ENCODE results near the gene NOL7. TPM values are rescaled to one million over a fixed set of nuclear protein-coding genes. Genes with fewer than 3 reads are reported as not detected.
A peak's percentile ranks its signal among the peaks of the same experiment; 100 is the strongest.

The NOL7 gene
- total and polyA plus RNA-seq, 2 of the 13 experiments (the other 11 are each of a cell fraction or from before 2014, with no cell fraction given), result 37.8 to 186 TPM

DNA sequence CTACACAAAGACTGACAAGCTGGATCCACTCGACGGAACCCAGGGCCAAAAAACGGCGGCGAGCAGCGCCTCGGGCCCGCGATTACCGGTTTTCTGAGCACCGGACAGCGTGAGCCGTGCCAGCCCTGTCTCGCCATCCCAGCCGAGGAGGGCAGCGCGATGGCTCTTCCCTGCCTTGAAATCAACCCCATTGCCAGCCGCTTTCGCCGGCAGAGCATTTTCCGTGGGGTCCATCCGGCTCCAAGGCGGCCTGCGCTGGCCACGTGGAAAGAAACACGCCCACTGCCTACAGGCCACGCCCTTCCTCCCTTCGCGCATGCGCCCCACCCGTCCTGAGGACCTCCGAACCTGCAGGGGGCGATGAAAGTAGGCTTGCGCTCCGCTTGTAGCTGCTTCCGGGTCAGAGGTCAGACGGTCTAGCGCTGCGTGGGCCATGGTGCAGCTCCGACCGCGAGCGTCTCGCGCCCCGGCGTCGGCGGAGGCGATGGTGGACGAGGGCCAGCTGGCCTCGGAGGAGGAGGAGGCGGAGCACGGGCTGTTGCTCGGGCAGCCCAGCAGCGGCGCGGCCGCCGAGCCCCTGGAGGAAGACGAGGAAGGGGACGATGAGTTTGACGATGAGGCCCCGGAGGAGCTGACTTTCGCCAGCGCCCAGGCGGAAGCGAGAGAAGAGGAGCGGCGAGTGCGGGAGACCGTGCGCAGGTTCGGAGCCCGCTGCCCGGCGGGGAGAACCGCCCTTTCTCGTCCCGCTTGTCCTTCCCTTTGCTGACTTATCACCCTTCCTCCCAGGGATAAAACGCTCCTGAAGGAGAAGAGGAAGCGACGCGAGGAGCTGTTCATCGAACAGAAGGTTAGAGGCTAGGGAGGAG, at the start of gene NOL7 (continued):
- TF ChIP-seq PCBP2 (optimal IDR thresholded peaks at IDR 0.05; ENCODE audit: low read depth, low read length, poor library complexity, severe bottlenecking) (no peak), SNRNP70 (IDR thresholded peaks at IDR 0.05; ENCODE audit: low read depth, low read length) (no peak), ZNF549 (CRISPR knock-in tag; IDR thresholded peaks at IDR 0.05) (peak; percentile 40), POLR2A (IDR thresholded peaks at IDR 0.05; ENCODE audit: insufficient read depth in 1 of 2, low read depth in 2 of 2, low read length in 2 of 2) (peak; percentile 93 to 96), ZNF543 (CRISPR knock-in tag; IDR thresholded peaks at IDR 0.05) (peak; percentile 98), ZSCAN31 (CRISPR knock-in tag; IDR thresholded peaks at IDR 0.05; ENCODE audit: low read depth) (peak; percentile 99), ZSCAN5A (CRISPR knock-in tag; IDR thresholded peaks at IDR 0.05; ENCODE audit: borderline replicate concordance) (peak; percentile 100), ZNF83 (CRISPR knock-in tag; IDR thresholded peaks at IDR 0.05; ENCODE audit: borderline replicate concordance) (peak; percentile 79; the same call in 1 of the 2 replicates), CHD4 (IDR thresholded peaks at IDR 0.05; ENCODE audit: borderline replicate concordance, low read length) (0 out of 2 replicates have a peak, but pooled peaks have one; percentile 16), ZNF207 (IDR thresholded peaks at IDR 0.05; ENCODE audit: borderline replicate concordance) (no peak), ELF3 (CRISPR knock-in tag; IDR thresholded peaks at IDR 0.05) (peak; percentile 98), ZSCAN29 (CRISPR knock-in tag; conservative IDR thresholded peaks at IDR 0.05) (peak; percentile 86; the same call in 1 of the 2 replicates), ZNF253 (CRISPR knock-in tag; IDR thresholded peaks at IDR 0.05; ENCODE audit: borderline replicate concordance) (peak; percentile 98), GABPA (IDR thresholded peaks at IDR 0.05; ENCODE audit: low read depth, low read length) (peak; percentile 86), GABPA (CRISPR knock-in tag; IDR thresholded peaks at IDR 0.05; ENCODE audit: low read depth) (peak; percentile 96), ZNF766 (CRISPR knock-in tag; IDR thresholded peaks at IDR 0.05; ENCODE audit: borderline replicate concordance) (peak; percentile 87), RAD21 (CRISPR knock-in tag; IDR thresholded peaks at IDR 0.05) (peak; percentile 55; the same call in 1 of the 2 replicates), NFATC3 (CRISPR knock-in tag; IDR thresholded peaks at IDR 0.05) (no peak; the same call in 1 of the 2 replicates), ZNF205 (CRISPR knock-in tag; IDR thresholded peaks at IDR 0.05) (peak; percentile 95), CBFB (CRISPR knock-in tag; IDR thresholded peaks at IDR 0.05) (peak; percentile 98), KDM1A (CRISPR knock-in tag; IDR thresholded peaks at IDR 0.05) (peak; percentile 79; the same call in 1 of the 2 replicates)
- TF ChIP-seq, protein P1, sequence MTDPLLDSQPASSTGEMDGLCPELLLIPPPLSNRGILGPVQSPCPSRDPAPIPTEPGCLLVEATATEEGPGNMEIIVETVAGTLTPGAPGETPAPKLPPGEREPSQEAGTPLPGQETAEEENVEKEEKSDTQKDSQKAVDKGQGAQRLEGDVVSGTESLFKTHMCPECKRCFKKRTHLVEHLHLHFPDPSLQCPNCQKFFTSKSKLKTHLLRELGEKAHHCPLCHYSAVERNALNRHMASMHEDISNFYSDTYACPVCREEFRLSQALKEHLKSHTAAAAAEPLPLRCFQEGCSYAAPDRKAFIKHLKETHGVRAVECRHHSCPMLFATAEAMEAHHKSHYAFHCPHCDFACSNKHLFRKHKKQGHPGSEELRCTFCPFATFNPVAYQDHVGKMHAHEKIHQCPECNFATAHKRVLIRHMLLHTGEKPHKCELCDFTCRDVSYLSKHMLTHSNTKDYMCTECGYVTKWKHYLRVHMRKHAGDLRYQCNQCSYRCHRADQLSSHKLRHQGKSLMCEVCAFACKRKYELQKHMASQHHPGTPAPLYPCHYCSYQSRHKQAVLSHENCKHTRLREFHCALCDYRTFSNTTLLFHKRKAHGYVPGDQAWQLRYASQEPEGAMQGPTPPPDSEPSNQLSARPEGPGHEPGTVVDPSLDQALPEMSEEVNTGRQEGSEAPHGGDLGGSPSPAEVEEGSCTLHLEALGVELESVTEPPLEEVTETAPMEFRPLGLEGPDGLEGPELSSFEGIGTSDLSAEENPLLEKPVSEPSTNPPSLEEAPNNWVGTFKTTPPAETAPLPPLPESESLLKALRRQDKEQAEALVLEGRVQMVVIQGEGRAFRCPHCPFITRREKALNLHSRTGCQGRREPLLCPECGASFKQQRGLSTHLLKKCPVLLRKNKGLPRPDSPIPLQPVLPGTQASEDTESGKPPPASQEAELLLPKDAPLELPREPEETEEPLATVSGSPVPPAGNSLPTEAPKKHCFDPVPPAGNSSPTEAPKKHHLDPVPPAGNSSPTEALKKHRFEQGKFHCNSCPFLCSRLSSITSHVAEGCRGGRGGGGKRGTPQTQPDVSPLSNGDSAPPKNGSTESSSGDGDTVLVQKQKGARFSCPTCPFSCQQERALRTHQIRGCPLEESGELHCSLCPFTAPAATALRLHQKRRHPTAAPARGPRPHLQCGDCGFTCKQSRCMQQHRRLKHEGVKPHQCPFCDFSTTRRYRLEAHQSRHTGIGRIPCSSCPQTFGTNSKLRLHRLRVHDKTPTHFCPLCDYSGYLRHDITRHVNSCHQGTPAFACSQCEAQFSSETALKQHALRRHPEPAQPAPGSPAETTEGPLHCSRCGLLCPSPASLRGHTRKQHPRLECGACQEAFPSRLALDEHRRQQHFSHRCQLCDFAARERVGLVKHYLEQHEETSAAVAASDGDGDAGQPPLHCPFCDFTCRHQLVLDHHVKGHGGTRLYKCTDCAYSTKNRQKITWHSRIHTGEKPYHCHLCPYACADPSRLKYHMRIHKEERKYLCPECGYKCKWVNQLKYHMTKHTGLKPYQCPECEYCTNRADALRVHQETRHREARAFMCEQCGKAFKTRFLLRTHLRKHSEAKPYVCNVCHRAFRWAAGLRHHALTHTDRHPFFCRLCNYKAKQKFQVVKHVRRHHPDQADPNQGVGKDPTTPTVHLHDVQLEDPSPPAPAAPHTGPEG (CRISPR knock-in tag; IDR thresholded peaks at IDR 0.05), result peak; percentile 94
- TF ChIP-seq, protein P2, sequence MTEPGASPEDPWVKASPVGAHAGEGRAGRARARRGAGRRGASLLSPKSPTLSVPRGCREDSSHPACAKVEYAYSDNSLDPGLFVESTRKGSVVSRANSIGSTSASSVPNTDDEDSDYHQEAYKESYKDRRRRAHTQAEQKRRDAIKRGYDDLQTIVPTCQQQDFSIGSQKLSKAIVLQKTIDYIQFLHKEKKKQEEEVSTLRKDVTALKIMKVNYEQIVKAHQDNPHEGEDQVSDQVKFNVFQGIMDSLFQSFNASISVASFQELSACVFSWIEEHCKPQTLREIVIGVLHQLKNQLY (CRISPR knock-in tag; IDR thresholded peaks at IDR 0.05), result peak; percentile 74; the same call in 1 of the 2 replicates
